NB4 (cell line): ENCODE measurements around the gene CNTN5.

Experiments used
- CTCF ChIP-seq: IDR thresholded peaks from one replicate; pipeline ENCODE4 v1.5.1; 2012; ENCODE audit warnings: low read depth, low read length
- MAX ChIP-seq: IDR thresholded peaks from 2 replicates; pipeline ENCODE4 v1.6.1; 2011; ENCODE audit warnings: low read depth, low read length
- MYC ChIP-seq: IDR thresholded peaks from 2 replicates; pipeline ENCODE4 v1.6.1; 2011; ENCODE audit warnings: low read depth, low read length
- POLR2A ChIP-seq: IDR thresholded peaks from 2 replicates; pipeline ENCODE4 v1.6.1; 2011; ENCODE audit warnings: mild to moderate bottlenecking; ENCODE audit not compliant: insufficient read length; ENCODE audit errors: extremely low read depth

DNA sequence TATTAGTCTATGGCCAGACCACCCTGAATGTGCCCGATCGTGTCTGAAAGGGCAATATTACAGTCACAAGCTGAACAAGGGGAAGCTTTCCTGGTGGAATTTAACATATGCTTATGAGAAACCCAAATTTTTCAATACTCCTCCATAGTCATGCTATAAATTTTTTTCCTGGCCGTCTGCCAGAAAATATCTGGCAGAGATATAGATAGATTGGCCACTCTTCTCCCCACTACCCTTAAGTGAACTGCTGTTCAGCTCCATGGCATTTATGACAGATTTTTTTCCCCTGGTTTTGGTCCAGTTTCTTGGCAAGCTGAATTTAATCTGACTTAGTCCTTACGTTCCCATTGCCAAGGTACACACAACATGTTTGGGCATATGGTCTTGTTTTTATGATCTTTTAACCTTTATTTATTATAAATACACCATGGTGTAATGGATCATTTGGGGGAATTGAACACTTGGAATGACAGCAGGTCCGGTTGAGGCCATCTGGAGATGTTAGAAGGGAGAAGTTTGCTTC lies 328.5 kb downstream of the CNTN5 start:
- TF ChIP-seq CTCF (no peak), POLR2A (no peak), MYC (no peak), MAX (no peak)
